B cell (primary cell): ENCODE measurements around the gene VKORC1. TPM values are rescaled to one million over a fixed set of nuclear protein-coding genes. Genes with fewer than 3 reads are reported as not detected.

Experiments used
- ATAC-seq: fragments of 200-7000 bp; cut with Tn5 transposase; one replicate; pipeline ENCODE4 v1.10.0; 2021; ENCODE audit warnings: low read depth, mild to moderate bottlenecking, moderate number of reproducible peaks, moderate library complexity
- CTCF ChIA-PET: fragments of 350-600 bp; sonication (Branson Sonifier 250); formaldehyde crosslinking; loops from one replicate; lab custom pipeline; 2021; ENCODE audit warnings: antibody characterized with exemption, inconsistent platforms; lab: Charles Lee
- POLR2A ChIA-PET: fragments of 350-600 bp; sonication (Branson Sonifier 250); formaldehyde crosslinking; loops from one replicate; lab custom pipeline; 2021; ENCODE audit warnings: antibody characterized with exemption; lab: Charles Lee
- DNase-seq: peaks from one replicate; pipeline ENCODE4 v3.0.0; 2013
- H2AFZ ChIP-seq: 2 replicates; pipeline ENCODE4 v1.6.1; 2012; ENCODE audit warnings: mild to moderate bottlenecking, low read depth, low read length; ENCODE audit not compliant: insufficient read depth, poor library complexity, severe bottlenecking
- H3K27ac ChIP-seq, 2 donors: 1 replicate in 1 of 2; 2 replicates in 1 of 2; pipeline ENCODE4 v1.5.1; 2012 to 2013; ENCODE audit warnings: low read length in 2 of 2, mild to moderate bottlenecking in 2 of 2, moderate library complexity in 1 of 2
- H3K27me3 ChIP-seq, 4 experiments: fragments of 200-600 bp in 1 of 4; sonication (generic) in 1 of 4; replicated peaks in 1 of 4; 1 replicate in 2 of 4; 2 replicates in 2 of 4; pipeline versions ENCODE4 v1.6.1 to v1.7.0; 2013 to 2016; ENCODE audit warnings: low read length in 3 of 4, mild to moderate bottlenecking in 2 of 4, mixed read lengths in 1 of 4, moderate library complexity in 1 of 4; ENCODE audit not compliant: insufficient read depth in 4 of 4, control insufficient read depth in 3 of 4; ENCODE audit errors: control extremely low read depth in 1 of 4
- H3K36me3 ChIP-seq, 2 experiments: replicated peaks in 1 of 2; 1 replicate in 1 of 2; 2 replicates in 1 of 2; pipeline versions ENCODE4 v1.6.1 to v1.7.1; 2013; ENCODE audit warnings: low read length in 1 of 2; ENCODE audit not compliant: insufficient read depth in 2 of 2, control insufficient read depth in 1 of 2; ENCODE audit errors: control extremely low read depth in 1 of 2, extremely low read depth in 1 of 2
- H3K4me1 ChIP-seq, 2 donors: fragments of 200-600 bp in 1 of 2; sonication (generic) in 1 of 2; 1 replicate in 1 of 2; 2 replicates in 1 of 2; pipeline versions ENCODE4 v1.5.1 to v1.6.1; 2013 to 2017; ENCODE audit warnings: low read length in 2 of 2; ENCODE audit not compliant: control insufficient read depth in 2 of 2, insufficient read depth in 2 of 2
- H3K4me2 ChIP-seq: replicated peaks from 2 replicates; pipeline ENCODE3; 2012; ENCODE audit warnings: mild to moderate bottlenecking, low read depth, low read length; ENCODE audit not compliant: poor library complexity, severe bottlenecking
- H3K4me3 ChIP-seq, 5 experiments: fragments of 200-600 bp in 1 of 5; sonication (generic) in 1 of 5; 1 replicate in 3 of 5; 2 replicates in 2 of 5; pipeline versions ENCODE4 v1.5.1 to v1.7.0; 2011 to 2016; ENCODE audit warnings: low read length in 4 of 5, mild to moderate bottlenecking in 4 of 5, low read depth in 2 of 5, control low read depth in 1 of 5, moderate library complexity in 1 of 5; ENCODE audit not compliant: insufficient read depth in 1 of 5; ENCODE audit errors: control extremely low read depth in 1 of 5, extremely low read depth in 1 of 5
- H3K79me2 ChIP-seq: fragments of 200-600 bp; sonication (generic); one replicate; pipeline ENCODE4 v1.6.0; 2016; ENCODE audit warnings: low read length; ENCODE audit not compliant: control insufficient read depth, insufficient read depth
- H3K9ac ChIP-seq: fragments of 200-600 bp; sonication (generic); 2 replicates; pipeline ENCODE4 v1.6.1; 2017; ENCODE audit warnings: mild to moderate bottlenecking, low read length, moderate library complexity
- H3K9me3 ChIP-seq, 3 donors: one replicate each; pipeline versions ENCODE4 v1.6.1 to v1.7.1; 2013; ENCODE audit warnings: low read length in 2 of 3; ENCODE audit not compliant: control insufficient read depth in 2 of 3, insufficient read depth in 1 of 3; ENCODE audit errors: control extremely low read depth in 1 of 3
- H4K20me1 ChIP-seq: 2 replicates; pipeline ENCODE4 v1.6.0; 2012; ENCODE audit warnings: mild to moderate bottlenecking, low read length; ENCODE audit not compliant: insufficient read depth, control insufficient read depth, poor library complexity, severe bottlenecking
- H3K27ac Mint-ChIP-seq: one replicate; pipeline ENCODE4 v1.8.0; 2021; ENCODE audit warnings: mixed read lengths
- H3K27me3 Mint-ChIP-seq: one replicate; pipeline ENCODE4 v1.8.0; 2021; ENCODE audit warnings: mixed read lengths
- H3K4me1 Mint-ChIP-seq: one replicate; pipeline ENCODE4 v1.8.0; 2021; ENCODE audit warnings: mixed read lengths
- H3K4me3 Mint-ChIP-seq: one replicate; pipeline ENCODE4 v1.8.0; 2021; ENCODE audit warnings: mixed read lengths
- H3K9me3 Mint-ChIP-seq: one replicate; pipeline ENCODE4 v1.8.0; 2022; ENCODE audit warnings: mixed read lengths; ENCODE audit not compliant: insufficient read depth
- CTCF ChIP-seq: fragments of 200-600 bp; IDR thresholded peaks from one replicate; pipeline ENCODE4 v1.8.0; 2022; ENCODE audit warnings: antibody characterized with exemption, mild to moderate bottlenecking
- EZH2 ChIP-seq: IDR thresholded peaks from 2 replicates; pipeline ENCODE4 v1.6.1; 2012; ENCODE audit warnings: borderline replicate concordance, low read depth, mild to moderate bottlenecking, moderate library complexity, low read length; ENCODE audit not compliant: insufficient read depth, poor library complexity, severe bottlenecking
- WGBS: methylation state at CpG from one replicate; pipeline ENCODE4 v1.1.5; 2013; ENCODE audit warnings: missing lambda C conversion rate; ENCODE audit not compliant: insufficient coverage; 5-methylcytosine and 5-hydroxymethylcytosine counted together
- intact Hi-C: fragments of 100-400 bp; cut with micrococcal nuclease; formaldehyde crosslinking; loops from one replicate; pipeline ENCODE4 v1.10.0; 2022
- polyA plus RNA-seq: library from polyadenylated mRNA; depleted of rRNA; stranded (reverse); fragments of >200 nt; gene quantifications from 2 replicates; pipeline ENCODE4 v1.2.3, GENCODE V29; 2012
- total RNA-seq, 2 donors: library from RNA; stranded (reverse); fragments of 120-200 nt in 1 of 2; gene quantifications; 1 replicate in 1 of 2; 2 replicates in 1 of 2; pipeline versions ENCODE4 v1.2.3 to v1.2.4, GENCODE V29; 2013 to 2022

Gene VKORC1
- total and polyA plus RNA-seq, 2 donors (not counting 1 experiment from before 2014, with no cell fraction given): 31.8 to 45.7 TPM

- Histone ChIP-seq H3K27me3 (no peaks in the 10 kb centered on the region), H3K9me3 (no peaks in the 10 kb centered on the region), H3K79me2 (peaks cover 20% of the 10 kb centered on the region), H3K4me3 (no peak overlapping the region), H3K27ac (no peak overlapping the region), H2AFZ (no peak overlapping the region), H4K20me1 (peaks cover 19% of the 10 kb centered on the region), H3K9ac (no peak overlapping the region), H3K4me1 (no peaks in the 10 kb centered on the region), H3K36me3 (peaks cover 0 to 18% of the 10 kb centered on the region in 2 experiments), H3K4me2 (no peak overlapping the region)
- no peaks in the 10 kb centered on the region for H3K27me3 Mint-ChIP-seq
- H3K4me1 Mint-ChIP-seq: peaks cover 1% of the 10 kb centered on the region
- no peak overlapping the region for H3K27ac Mint-ChIP-seq
- no peaks in the 10 kb centered on the region for H3K9me3 Mint-ChIP-seq
- DNase-seq: no peak
- TF ChIP-seq EZH2: no peak
- TF ChIP-seq CTCF: no peak
- intact Hi-C loops: no loop called here
- WGBS: 96% methylated on average over 5 of the region's 8 CpGs
- CTCF ChIA-PET: no interaction called here
- no peak overlapping the region for H3K4me3 Mint-ChIP-seq
- no peak for ATAC-seq
- POLR2A ChIA-PET: interaction anchor here (0.7 kb wide), 1 partner anchor 133 kb away, joined by 3 read pairs; no protein-coding TSS in a partner anchor
Measured at GRCh38 chr16:31087481-31087880, 7.1 kb downstream of the VKORC1 start.

- CTCF ChIA-PET: no interaction called here
- intact Hi-C loops: no loop called here
- 100% methylated on average over 6 of the region's 6 CpGs for WGBS
- no peak overlapping the region for H3K9ac ChIP-seq
- Mint-ChIP-seq H3K27me3 (no peaks in the 10 kb centered on the region), H3K4me3 (no peak overlapping the region), H3K4me1 (peaks cover 3% of the 10 kb centered on the region), H3K27ac (no peak overlapping the region), H3K9me3 (no peaks in the 10 kb centered on the region)
- no peak overlapping the region for H3K4me3 ChIP-seq
- peaks cover 28% of the 10 kb centered on the region for H4K20me1 ChIP-seq
- peaks cover 0 to 4% of the 10 kb centered on the region in 2 donors for H3K4me1 ChIP-seq
- no peak overlapping the region for H3K27ac ChIP-seq
- no peak for TF ChIP-seq CTCF
- TF ChIP-seq EZH2: no peak
- H3K9me3 ChIP-seq: no peaks in the 10 kb centered on the region
- no peak for ATAC-seq
- H3K36me3 ChIP-seq: peaks cover 0 to 21% of the 10 kb centered on the region in 2 experiments
- peaks cover 29% of the 10 kb centered on the region for H3K79me2 ChIP-seq
- H3K27me3 ChIP-seq: no peaks in the 10 kb centered on the region
- no peak overlapping the region for H2AFZ ChIP-seq
- DNase-seq: no peak
- POLR2A ChIA-PET: no interaction called here
- H3K4me2 ChIP-seq: no peak overlapping the region
Measured at GRCh38 chr16:31086629-31086906, 8.0 kb downstream of the VKORC1 start.
